CD14-positive monocyte (primary cell): ENCODE results near the gene CHAT. TPM values are rescaled to one million over a fixed set of nuclear protein-coding genes. Genes with fewer than 3 reads are reported as not detected.
A peak's percentile ranks its signal among the peaks of the same experiment; 100 is the strongest.

Source experiments
- DNase-seq, 3 donors: peaks; one replicate each; pipeline ENCODE4 v3.0.0-alpha.2; 2011 to 2022
- H2AFZ ChIP-seq: 2 replicates; pipeline ENCODE4 v1.6.0; 2012; ENCODE audit warnings: mild to moderate bottlenecking, low read depth, low read length, inconsistent platforms; ENCODE audit not compliant: insufficient read depth, poor library complexity, severe bottlenecking
- H3K27ac ChIP-seq, 2 donors: 1 replicate in 1 of 2; 2 replicates in 1 of 2; pipeline ENCODE4 v1.5.1; 2012 to 2013; ENCODE audit warnings: low read length in 2 of 2, control low read depth in 1 of 2, inconsistent platforms in 1 of 2, low read depth in 1 of 2, mild to moderate bottlenecking in 1 of 2
- H3K27me3 ChIP-seq, 2 donors: one replicate each; pipeline versions ENCODE4 v1.6.0 to v1.6.1; 2011 to 2013; ENCODE audit warnings: low read length in 2 of 2; ENCODE audit not compliant: control insufficient read depth in 2 of 2, insufficient read depth in 2 of 2
- H3K36me3 ChIP-seq, 2 donors: replicated peaks in 1 of 2; 1 replicate in 1 of 2; 2 replicates in 1 of 2; pipeline versions ENCODE4 v1.5.1 to v1.6.1; 2012 to 2013; ENCODE audit warnings: low read length in 2 of 2, control low read depth in 1 of 2, inconsistent platforms in 1 of 2, mild to moderate bottlenecking in 1 of 2; ENCODE audit not compliant: insufficient read depth in 2 of 2, control insufficient read depth in 1 of 2
- H3K4me1 ChIP-seq, 2 donors: 1 replicate in 1 of 2; 2 replicates in 1 of 2; pipeline versions ENCODE4 v1.5.1 to v1.6.1; 2012 to 2013; ENCODE audit warnings: low read length in 2 of 2, control low read depth in 1 of 2, inconsistent platforms in 1 of 2, mild to moderate bottlenecking in 1 of 2, moderate library complexity in 1 of 2; ENCODE audit not compliant: insufficient read depth in 2 of 2, control insufficient read depth in 1 of 2
- H3K4me2 ChIP-seq: replicated peaks from 2 replicates; pipeline ENCODE3; 2012; ENCODE audit warnings: low read length, moderate library complexity, mild to moderate bottlenecking; ENCODE audit not compliant: poor library complexity, severe bottlenecking; ENCODE audit errors: extremely low read depth
- H3K4me3 ChIP-seq, 3 experiments: fragments of 200-600 bp in 1 of 3; sonication (generic) in 1 of 3; replicated peaks in 1 of 3; 1 replicate in 2 of 3; 2 replicates in 1 of 3; pipeline ENCODE4 v1.5.1; 2011 to 2013; ENCODE audit warnings: low read length in 3 of 3, mild to moderate bottlenecking in 3 of 3, control low read depth in 2 of 3, low read depth in 2 of 3, inconsistent platforms in 1 of 3, moderate library complexity in 1 of 3
- H3K79me2 ChIP-seq: 2 replicates; pipeline ENCODE4 v1.6.0; 2012; ENCODE audit warnings: mild to moderate bottlenecking, control low read depth, inconsistent platforms, low read length, moderate library complexity; ENCODE audit not compliant: insufficient read depth
- H3K9ac ChIP-seq: 2 replicates; pipeline ENCODE4 v1.6.0; 2017; ENCODE audit warnings: low read length, mild to moderate bottlenecking; ENCODE audit not compliant: insufficient read depth, poor library complexity, severe bottlenecking
- H3K9me3 ChIP-seq, 2 donors: replicated peaks in 1 of 2; 1 replicate in 1 of 2; 2 replicates in 1 of 2; pipeline versions ENCODE4 v1.5.1 to v1.6.1; 2012 to 2013; ENCODE audit warnings: low read length in 2 of 2, control low read depth in 1 of 2; ENCODE audit not compliant: control insufficient read depth in 1 of 2, insufficient read depth in 1 of 2
- H4K20me1 ChIP-seq: 2 replicates; pipeline ENCODE4 v1.6.0; 2012; ENCODE audit warnings: mild to moderate bottlenecking, low read length, control low read depth, moderate library complexity; ENCODE audit not compliant: insufficient read depth
- H3K27ac Mint-ChIP-seq, 7 donors: one replicate each; pipeline ENCODE4 v1.8.0; 2020; ENCODE audit warnings: mild to moderate bottlenecking in 7 of 7, mixed read lengths in 7 of 7, moderate library complexity in 6 of 7, inconsistent platforms in 2 of 7
- H3K27me3 Mint-ChIP-seq, 3 donors: one replicate each; pipeline ENCODE4 v1.8.0; 2021 to 2022; ENCODE audit warnings: low read depth in 3 of 3, mild to moderate bottlenecking in 3 of 3, mixed read lengths in 3 of 3, moderate library complexity in 3 of 3, inconsistent platforms in 1 of 3
- H3K36me3 Mint-ChIP-seq, 2 donors: one replicate each; pipeline ENCODE4 v1.8.0; 2020; ENCODE audit warnings: mixed read lengths in 2 of 2, inconsistent platforms in 1 of 2, mild to moderate bottlenecking in 1 of 2
- H3K4me1 Mint-ChIP-seq: one replicate; pipeline ENCODE4 v1.8.0; 2020; ENCODE audit warnings: mild to moderate bottlenecking, mixed read lengths
- H3K4me3 Mint-ChIP-seq, 2 donors: one replicate each; pipeline ENCODE4 v1.8.0; 2020; ENCODE audit warnings: mild to moderate bottlenecking in 2 of 2, mixed read lengths in 2 of 2, moderate library complexity in 1 of 2
- H3K9me3 Mint-ChIP-seq, 7 donors: one replicate each; pipeline ENCODE4 v1.8.0; 2020 to 2022; ENCODE audit warnings: mixed read lengths in 7 of 7, mild to moderate bottlenecking in 6 of 7, moderate library complexity in 6 of 7, inconsistent platforms in 2 of 7
- WGBS: methylation state at CpG from one replicate; pipeline ENCODE4 v1.1.5; 2013; ENCODE audit warnings: missing lambda C conversion rate; ENCODE audit not compliant: insufficient coverage; 5-methylcytosine and 5-hydroxymethylcytosine counted together
- intact Hi-C, 2 donors: fragments of 100-400 bp; cut with micrococcal nuclease; formaldehyde crosslinking; loops; one replicate each; pipeline versions ENCODE4 v1.15.0 to v1.15.1; 2023
- polyA plus RNA-seq, 3 donors: library from polyadenylated mRNA; depleted of rRNA in 1 of 3; unstranded in 2 of 3; stranded (reverse) in 1 of 3; fragments of 300-500 nt in 2 of 3; fragments of >200 nt in 1 of 3; fragmentation: Illumina TruSeq in 2 of 3; gene quantifications; 1 replicate in 2 of 3; 2 replicates in 1 of 3; pipeline ENCODE4 v1.2.3, GENCODE V29; 2012 to 2021
- TF ChIP-seq, protein P1 (sequence below): fragments of 200-600 bp; IDR thresholded peaks from one replicate; pipeline ENCODE4 v1.8.0; 2022; ENCODE audit warnings: antibody characterized with exemption, mild to moderate bottlenecking

CHAT gene
- polyA plus RNA-seq, 3 donors: not detected

DNA sequence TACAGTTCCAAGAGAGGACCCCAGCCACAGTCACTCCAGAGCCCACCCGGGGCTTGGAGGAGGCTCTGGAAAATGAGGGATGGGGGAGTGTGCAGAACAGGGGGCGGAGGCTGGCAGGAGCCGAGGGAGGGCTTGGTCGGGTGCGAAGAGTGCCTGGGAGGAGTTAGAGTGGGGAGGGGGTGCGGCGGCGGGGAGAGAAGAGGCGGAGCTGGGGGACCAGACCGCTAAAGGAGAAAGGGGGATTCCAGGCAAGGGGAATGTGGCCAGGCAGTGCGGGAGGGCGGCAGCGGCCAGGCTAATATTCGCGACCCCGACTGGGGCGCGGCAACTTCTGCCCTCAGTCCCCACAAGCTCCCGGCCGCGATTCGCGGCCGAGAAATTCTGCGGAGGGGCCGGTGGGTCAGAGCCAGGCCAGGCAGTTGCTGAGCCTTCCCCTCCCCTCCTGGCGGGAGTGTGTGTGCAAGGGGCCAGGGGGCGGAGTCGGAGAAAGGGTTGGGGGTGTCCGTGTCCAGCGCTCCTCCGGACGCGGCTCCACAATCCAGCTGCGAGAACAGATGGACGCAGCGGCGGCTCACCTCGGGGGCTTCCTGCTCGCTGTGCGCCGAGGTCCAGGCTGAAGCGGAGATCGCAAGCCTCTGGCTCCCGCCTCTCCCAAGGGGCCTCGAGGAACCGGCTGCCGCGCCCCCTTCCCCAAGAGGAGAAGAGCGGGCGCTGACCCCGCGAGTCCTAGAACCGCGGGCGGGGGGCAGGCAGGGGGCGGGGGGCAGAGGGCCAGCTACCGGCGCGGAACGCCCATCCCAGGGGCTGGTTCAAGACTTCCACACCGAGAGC is 4.3 kb upstream of the CHAT start:
- H3K36me3 Mint-ChIP-seq: peaks cover 0 to 6% of the 10 kb centered on the region in 2 donors
- H3K4me1 ChIP-seq: no peaks in the 10 kb centered on the region
- 2% methylated on average over 48 of the region's 62 CpGs for WGBS
- no peak overlapping the region for H2AFZ ChIP-seq
- no peak overlapping the region for H3K9ac ChIP-seq
- peaks cover 2% of the 10 kb centered on the region for H3K4me1 Mint-ChIP-seq
- H3K4me3 Mint-ChIP-seq: peak overlapping the region in 1 of 2 donors; percentile 75
- no peak overlapping the region for H3K4me3 ChIP-seq
- peaks cover 0 to 36% of the 10 kb centered on the region in 2 donors for H3K9me3 ChIP-seq
- no peaks in the 10 kb centered on the region for H4K20me1 ChIP-seq
- H3K36me3 ChIP-seq: no peaks in the 10 kb centered on the region
- H3K27ac ChIP-seq: no peak overlapping the region
- no peak overlapping the region for H3K4me2 ChIP-seq
- H3K27ac Mint-ChIP-seq: no peak overlapping the region
- peaks cover 0 to 36% (median 11%) of the 10 kb centered on the region in 7 donors for H3K9me3 Mint-ChIP-seq
- DNase-seq: no peak
- peaks cover 70 to 82% (median 82%) of the 10 kb centered on the region in 3 donors for H3K27me3 Mint-ChIP-seq
- H3K79me2 ChIP-seq: no peaks in the 10 kb centered on the region
- H3K27me3 ChIP-seq: peaks cover 41 to 70% of the 10 kb centered on the region in 2 donors
- intact Hi-C loops: no loop called here
- TF ChIP-seq, protein P1, sequence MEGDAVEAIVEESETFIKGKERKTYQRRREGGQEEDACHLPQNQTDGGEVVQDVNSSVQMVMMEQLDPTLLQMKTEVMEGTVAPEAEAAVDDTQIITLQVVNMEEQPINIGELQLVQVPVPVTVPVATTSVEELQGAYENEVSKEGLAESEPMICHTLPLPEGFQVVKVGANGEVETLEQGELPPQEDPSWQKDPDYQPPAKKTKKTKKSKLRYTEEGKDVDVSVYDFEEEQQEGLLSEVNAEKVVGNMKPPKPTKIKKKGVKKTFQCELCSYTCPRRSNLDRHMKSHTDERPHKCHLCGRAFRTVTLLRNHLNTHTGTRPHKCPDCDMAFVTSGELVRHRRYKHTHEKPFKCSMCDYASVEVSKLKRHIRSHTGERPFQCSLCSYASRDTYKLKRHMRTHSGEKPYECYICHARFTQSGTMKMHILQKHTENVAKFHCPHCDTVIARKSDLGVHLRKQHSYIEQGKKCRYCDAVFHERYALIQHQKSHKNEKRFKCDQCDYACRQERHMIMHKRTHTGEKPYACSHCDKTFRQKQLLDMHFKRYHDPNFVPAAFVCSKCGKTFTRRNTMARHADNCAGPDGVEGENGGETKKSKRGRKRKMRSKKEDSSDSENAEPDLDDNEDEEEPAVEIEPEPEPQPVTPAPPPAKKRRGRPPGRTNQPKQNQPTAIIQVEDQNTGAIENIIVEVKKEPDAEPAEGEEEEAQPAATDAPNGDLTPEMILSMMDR: no peak

DNA sequence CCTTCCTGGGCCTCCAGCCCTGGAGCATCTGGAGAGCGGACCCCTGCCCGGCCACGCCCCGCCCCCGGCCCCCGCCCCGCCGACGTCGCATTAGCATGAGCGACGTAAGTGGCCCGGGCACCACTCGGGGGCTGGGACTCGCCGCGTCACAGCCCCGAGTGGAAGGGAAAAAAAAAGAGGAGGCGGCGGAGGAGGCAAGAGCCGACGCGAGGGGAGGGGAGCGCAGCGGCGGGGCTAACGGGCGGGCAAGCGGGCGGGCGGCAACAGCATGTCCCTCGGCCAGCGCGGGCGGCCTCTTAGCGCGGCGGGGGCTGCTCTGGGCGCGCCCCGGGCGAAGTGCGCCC is 3.8 kb upstream of the CHAT start, which contains the start of gene SLC18A3:
Gene SLC18A3 (plus strand): TSS at position 197 of the 344 bp plus-strand sequence. CDS start 431 bp downstream, outside the sequence.
- no peak for DNase-seq
- peaks cover 41 to 76% of the 10 kb centered on the region in 2 donors for H3K27me3 ChIP-seq
- Mint-ChIP-seq H3K27me3 (peaks cover 75 to 87% (median 84%) of the 10 kb centered on the region in 3 donors), H3K4me3 (peak within 1 kb of the TSS in 1 of 2 donors; percentile 82), H3K36me3 (peaks cover 0 to 6% of the 10 kb centered on the region in 2 donors), H3K27ac (no peak within 1 kb of the TSS), H3K9me3 (peaks cover 0 to 37% (median 14%) of the 10 kb centered on the region in 7 donors), H3K4me1 (peaks cover 2% of the 10 kb centered on the region)
- H3K4me3 ChIP-seq: no peak within 1 kb of the TSS
- TF ChIP-seq, protein P1: no peak
- no peaks in the 10 kb centered on the region for H3K4me1 ChIP-seq
- no peak within 1 kb of the TSS for H3K27ac ChIP-seq
- no peak within 1 kb of the TSS for H2AFZ ChIP-seq
- no peak within 1 kb of the TSS for H3K4me2 ChIP-seq
- 3% methylated on average over 41 of the region's 43 CpGs for WGBS
- H4K20me1 ChIP-seq: no peaks in the 10 kb centered on the region
- no peaks in the 10 kb centered on the region for H3K36me3 ChIP-seq
- H3K9ac ChIP-seq: no peak within 1 kb of the TSS
- peaks cover 0 to 36% of the 10 kb centered on the region in 2 donors for H3K9me3 ChIP-seq
- no peaks in the 10 kb centered on the region for H3K79me2 ChIP-seq
- intact Hi-C loops: no loop called here
